Measurements from ENCODE around the gene CREB3L1. TPM values are rescaled to one million over a fixed set of nuclear protein-coding genes. Genes with fewer than 3 reads are reported as not detected.

CREB3L1 gene
- total RNA-seq, 1 experiment from 2014 or later = not detected

DNA sequence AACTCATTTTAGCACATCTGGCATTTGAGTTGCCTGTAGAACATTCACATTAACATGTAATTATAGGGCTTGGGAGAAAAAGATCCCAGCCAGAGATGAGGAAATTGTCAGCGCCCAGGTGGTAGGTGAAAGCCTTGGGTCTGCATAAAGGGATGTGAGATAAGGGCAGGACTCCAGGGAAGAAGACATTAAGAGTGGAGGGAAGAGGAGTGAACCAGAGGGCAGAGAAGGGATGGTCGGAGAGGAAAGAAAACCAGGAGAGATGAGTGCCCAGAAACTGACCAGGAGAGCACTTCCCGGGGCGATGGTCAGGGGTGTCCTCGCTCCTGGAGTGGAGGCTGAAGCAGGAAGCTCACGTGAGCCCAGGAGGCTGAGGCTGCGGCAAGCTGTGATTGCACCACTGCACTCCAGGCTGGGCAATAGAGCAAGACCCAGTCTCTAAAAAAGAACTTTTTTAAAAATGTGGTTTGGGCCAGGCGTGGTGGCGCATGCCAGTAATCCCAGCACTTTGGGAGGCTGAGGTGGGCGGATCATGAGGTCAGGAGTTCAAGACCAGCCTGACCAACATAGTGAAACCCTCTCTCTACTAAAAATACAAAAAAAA is 49.5 kb downstream of the CREB3L1 start:
- DNase-seq (ENCODE audit: unreplicated experiment) = no peak
- peak overlapping the region; percentile 49 for H3K27ac Mint-ChIP-seq (ENCODE audit: low read depth, unreplicated experiment)
- no TSS peak for BruUV-seq (replicated peaks)
- H3K4me3 Mint-ChIP-seq (ENCODE audit: unreplicated experiment) = no peak overlapping the region
- no peak for TF ChIP-seq CTCF (IDR thresholded peaks at IDR 0.05; ENCODE audit: unreplicated experiment)
- ChIA-PET CTCF (no interaction called here), POLR2A (no interaction called here)
- peaks cover 39% of the 10 kb centered on the region for H3K27me3 Mint-ChIP-seq (ENCODE audit: insufficient read depth, unreplicated experiment)
- peaks cover 10% of the 10 kb centered on the region for H3K4me1 Mint-ChIP-seq (ENCODE audit: insufficient read depth, unreplicated experiment)
- H3K36me3 Mint-ChIP-seq (ENCODE audit: insufficient read depth, unreplicated experiment) = peaks cover 4% of the 10 kb centered on the region
- H3K9me3 Mint-ChIP-seq (ENCODE audit: unreplicated experiment) = no peaks in the 10 kb centered on the region
- intact Hi-C loops (cut with micrococcal nuclease) = no loop called here

DNA sequence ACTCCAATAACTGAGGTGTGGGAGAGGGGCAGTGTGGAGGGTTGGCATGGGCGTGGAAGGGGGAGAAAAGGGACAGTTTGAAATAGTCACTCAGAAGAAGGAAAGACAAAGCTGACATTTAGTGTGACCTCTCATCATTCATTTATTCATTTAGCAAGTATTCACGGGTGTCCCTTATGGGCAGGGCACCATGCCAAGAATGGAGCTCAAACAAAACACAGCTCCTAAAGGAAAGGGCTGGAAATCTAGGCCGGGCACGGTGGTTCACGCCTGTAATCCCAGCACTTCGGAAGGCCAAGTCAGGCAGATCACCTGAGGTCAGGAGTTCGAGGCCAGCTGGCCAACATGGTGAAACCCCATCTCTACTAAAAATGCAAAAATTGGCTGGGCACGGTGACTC is 50.4 kb downstream of the CREB3L1 start:
- H3K4me1 Mint-ChIP-seq (ENCODE audit: insufficient read depth, unreplicated experiment) = peaks cover 6% of the 10 kb centered on the region
- peaks cover 4% of the 10 kb centered on the region for H3K36me3 Mint-ChIP-seq (ENCODE audit: insufficient read depth, unreplicated experiment)
- DNase-seq (ENCODE audit: unreplicated experiment) = peak; percentile 47
- H3K4me3 Mint-ChIP-seq (ENCODE audit: unreplicated experiment) = no peak overlapping the region
- no peaks in the 10 kb centered on the region for H3K9me3 Mint-ChIP-seq (ENCODE audit: unreplicated experiment)
- ChIA-PET POLR2A (no interaction called here), CTCF (interaction anchor here (0.6 to 0.9 kb wide), 2 partner anchors 19 to 347 kb away, joined by 3 to 4 read pairs; no protein-coding TSS in a partner anchor)
- BruUV-seq (replicated peaks) = no TSS peak
- H3K27ac Mint-ChIP-seq (ENCODE audit: low read depth, unreplicated experiment) = no peak overlapping the region
- TF ChIP-seq CTCF (IDR thresholded peaks at IDR 0.05; ENCODE audit: unreplicated experiment) = no peak
- intact Hi-C loops (cut with micrococcal nuclease) = no loop called here
- H3K27me3 Mint-ChIP-seq (ENCODE audit: insufficient read depth, unreplicated experiment) = peaks cover 43% of the 10 kb centered on the region

DNA sequence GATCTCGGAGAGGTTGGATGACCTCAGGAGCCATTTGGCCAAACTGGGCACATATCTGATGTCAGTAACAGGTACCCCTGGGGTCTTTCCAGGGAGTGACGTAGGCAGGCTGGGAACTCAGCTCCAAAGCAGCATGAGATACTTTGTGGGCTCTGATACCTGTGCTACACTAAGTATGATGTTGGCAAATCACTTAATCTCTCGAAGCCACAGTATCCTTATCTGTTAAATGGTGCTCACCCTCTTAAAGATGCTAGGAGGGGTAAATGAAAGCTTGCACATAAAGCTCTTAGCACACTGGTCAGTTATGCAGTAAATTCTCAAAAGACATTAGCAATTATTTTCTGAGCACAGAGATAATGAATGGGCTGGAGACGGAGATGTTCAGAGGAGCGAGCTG is 52.7 kb downstream of the CREB3L1 start:
- H3K27ac Mint-ChIP-seq (ENCODE audit: low read depth, unreplicated experiment) = no peak overlapping the region
- DNase-seq (ENCODE audit: unreplicated experiment) = no peak
- no peak overlapping the region for H3K4me3 Mint-ChIP-seq (ENCODE audit: unreplicated experiment)
- peaks cover 4% of the 10 kb centered on the region for H3K36me3 Mint-ChIP-seq (ENCODE audit: insufficient read depth, unreplicated experiment)
- BruUV-seq (replicated peaks) = no TSS peak
- H3K4me1 Mint-ChIP-seq (ENCODE audit: insufficient read depth, unreplicated experiment) = peaks cover 14% of the 10 kb centered on the region
- ChIA-PET CTCF (interaction anchor here (0.7 to 1.9 kb wide), 5 partner anchors 13 to 344 kb away, joined by 3 to 10 read pairs (median 3); no protein-coding TSS in a partner anchor), POLR2A (interaction anchor here (0.6 to 1.4 kb wide), 2 partner anchors 9 to 34 kb away, joined by 3 read pairs; no protein-coding TSS in a partner anchor)
- no peak for TF ChIP-seq CTCF (IDR thresholded peaks at IDR 0.05; ENCODE audit: unreplicated experiment)
- intact Hi-C loops (cut with micrococcal nuclease) = no loop called here
- H3K9me3 Mint-ChIP-seq (ENCODE audit: unreplicated experiment) = no peaks in the 10 kb centered on the region
- H3K27me3 Mint-ChIP-seq (ENCODE audit: insufficient read depth, unreplicated experiment) = peaks cover 43% of the 10 kb centered on the region

DNA sequence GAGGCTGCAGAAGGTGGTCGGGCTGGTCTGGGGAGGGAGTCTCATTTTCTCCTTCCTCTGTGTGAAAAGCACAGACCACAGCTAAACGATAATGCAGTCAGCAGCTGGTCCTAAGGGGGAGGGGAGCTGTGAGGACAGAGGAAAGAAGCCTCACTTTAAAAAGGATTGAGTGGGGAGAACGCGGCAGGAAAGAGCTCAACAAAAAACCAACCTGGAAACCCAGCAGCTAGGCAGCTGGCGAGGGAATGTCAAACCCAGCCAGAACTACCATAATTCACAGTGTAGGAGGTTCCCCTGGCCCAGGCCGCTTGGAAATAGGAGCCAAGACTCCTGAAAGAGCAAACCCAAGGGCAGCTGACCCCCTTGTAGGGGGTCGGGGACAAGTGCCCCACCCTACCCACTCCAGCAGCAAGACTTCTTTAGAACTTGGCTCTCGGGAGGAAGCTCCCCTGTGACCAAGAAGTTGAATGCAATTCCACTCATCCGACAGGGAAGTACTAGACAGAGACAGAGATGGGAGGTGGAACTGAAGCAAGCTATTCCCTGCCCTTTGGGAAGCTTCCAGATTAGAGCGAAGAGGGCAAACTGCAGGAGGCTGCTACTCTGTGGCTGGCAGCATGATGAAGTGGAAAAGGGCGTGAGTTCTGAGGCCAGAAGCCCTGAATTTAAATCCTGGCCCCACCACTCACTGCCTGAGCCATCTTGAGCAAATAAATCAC is 53.3 kb downstream of the CREB3L1 start:
- DNase-seq (ENCODE audit: unreplicated experiment) = no peak
- no peaks in the 10 kb centered on the region for H3K9me3 Mint-ChIP-seq (ENCODE audit: unreplicated experiment)
- no peak overlapping the region for H3K27ac Mint-ChIP-seq (ENCODE audit: low read depth, unreplicated experiment)
- no peak overlapping the region for H3K4me3 Mint-ChIP-seq (ENCODE audit: unreplicated experiment)
- CTCF ChIA-PET = interaction anchor here (0.7 to 1.9 kb wide), 4 partner anchors 13 to 344 kb away, joined by 3 to 10 read pairs (median 4); no protein-coding TSS in a partner anchor
- intact Hi-C loops (cut with micrococcal nuclease) = no loop called here
- H3K27me3 Mint-ChIP-seq (ENCODE audit: insufficient read depth, unreplicated experiment) = peaks cover 43% of the 10 kb centered on the region
- POLR2A ChIA-PET = interaction anchor here (1.4 kb wide), 1 partner anchor 8 kb away, joined by 3 read pairs; no protein-coding TSS in a partner anchor
- BruUV-seq (replicated peaks) = no TSS peak
- H3K4me1 Mint-ChIP-seq (ENCODE audit: insufficient read depth, unreplicated experiment) = peaks cover 15% of the 10 kb centered on the region
- no peak for TF ChIP-seq CTCF (IDR thresholded peaks at IDR 0.05; ENCODE audit: unreplicated experiment)
- H3K36me3 Mint-ChIP-seq (ENCODE audit: insufficient read depth, unreplicated experiment) = peaks cover 4% of the 10 kb centered on the region

All from MCF 10A (cell line).